ENCODE results near the gene ADGRL1. TPM values are rescaled to one million over a fixed set of nuclear protein-coding genes. Genes with fewer than 3 reads are reported as not detected.
A peak's percentile ranks its signal among the peaks of the same experiment; 100 is the strongest.

ADGRL1 gene
- total RNA-seq, 1 donor from 2014 or later = 32.9 TPM

GRCh38 chr19:14150770-14151661 is 55.0 kb downstream of the ADGRL1 start:
- Mint-ChIP-seq H3K27me3 (ENCODE audit: unreplicated experiment) (peaks cover 2% of the 10 kb centered on the region), H3K36me3 (ENCODE audit: low read depth, unreplicated experiment) (peaks cover 6% of the 10 kb centered on the region), H3K9me3 (ENCODE audit: unreplicated experiment) (no peaks in the 10 kb centered on the region), H3K27ac (ENCODE audit: unreplicated experiment) (no peak overlapping the region), H3K4me1 (ENCODE audit: unreplicated experiment) (peaks cover 15% of the 10 kb centered on the region), H3K4me3 (ENCODE audit: unreplicated experiment) (no peak overlapping the region)
- DNase-seq (ENCODE audit: low spot score) = no peak
- TF ChIP-seq CTCF (IDR thresholded peaks at IDR 0.05; ENCODE audit: unreplicated experiment) = no peak

- H3K36me3 Mint-ChIP-seq (ENCODE audit: low read depth, unreplicated experiment) = peaks cover 6% of the 10 kb centered on the region
- TF ChIP-seq CTCF (IDR thresholded peaks at IDR 0.05; ENCODE audit: unreplicated experiment) = no peak
- DNase-seq (ENCODE audit: low spot score) = no peak
- H3K4me1 Mint-ChIP-seq (ENCODE audit: unreplicated experiment) = peaks cover 15% of the 10 kb centered on the region
- H3K27me3 Mint-ChIP-seq (ENCODE audit: unreplicated experiment) = peaks cover 2% of the 10 kb centered on the region
- H3K4me3 Mint-ChIP-seq (ENCODE audit: unreplicated experiment) = no peak overlapping the region
- no peaks in the 10 kb centered on the region for H3K9me3 Mint-ChIP-seq (ENCODE audit: unreplicated experiment)
- H3K27ac Mint-ChIP-seq (ENCODE audit: unreplicated experiment) = no peak overlapping the region
Observed at GRCh38 chr19:14150041-14150769, 55.8 kb downstream of the ADGRL1 start.

DNA sequence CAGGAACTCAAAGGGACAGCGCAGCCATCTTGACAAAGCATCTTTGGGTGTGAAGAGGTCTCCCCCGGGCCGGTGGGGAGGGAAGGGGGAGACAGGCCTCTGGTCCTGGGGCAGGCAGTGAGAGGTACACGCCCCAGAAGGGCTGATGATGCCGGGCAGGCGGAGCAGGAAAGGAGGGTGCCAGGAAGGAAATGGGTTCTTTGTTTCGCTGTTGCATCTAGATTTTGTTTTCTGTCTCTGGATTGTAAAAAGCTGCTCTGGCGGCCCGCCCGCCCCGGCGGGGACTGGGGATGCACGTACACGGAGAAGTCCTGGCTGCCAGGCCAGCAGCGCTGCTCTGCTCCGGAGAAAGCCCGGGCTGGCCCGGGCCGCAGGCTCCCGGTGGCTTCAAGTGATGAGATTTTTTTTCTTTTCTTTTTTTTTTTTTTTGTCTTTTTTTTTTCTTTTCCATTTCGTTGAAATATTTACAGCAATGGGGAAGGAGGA is 56.4 kb downstream of the ADGRL1 start:
- no peak for TF ChIP-seq CTCF (IDR thresholded peaks at IDR 0.05; ENCODE audit: unreplicated experiment)
- Mint-ChIP-seq H3K4me1 (ENCODE audit: unreplicated experiment) (peaks cover 15% of the 10 kb centered on the region), H3K27ac (ENCODE audit: unreplicated experiment) (no peak overlapping the region), H3K9me3 (ENCODE audit: unreplicated experiment) (no peaks in the 10 kb centered on the region), H3K4me3 (ENCODE audit: unreplicated experiment) (no peak overlapping the region), H3K36me3 (ENCODE audit: low read depth, unreplicated experiment) (peaks cover 6% of the 10 kb centered on the region), H3K27me3 (ENCODE audit: unreplicated experiment) (peaks cover 2% of the 10 kb centered on the region)
- DNase-seq (ENCODE audit: low spot score) = no peak

DNA sequence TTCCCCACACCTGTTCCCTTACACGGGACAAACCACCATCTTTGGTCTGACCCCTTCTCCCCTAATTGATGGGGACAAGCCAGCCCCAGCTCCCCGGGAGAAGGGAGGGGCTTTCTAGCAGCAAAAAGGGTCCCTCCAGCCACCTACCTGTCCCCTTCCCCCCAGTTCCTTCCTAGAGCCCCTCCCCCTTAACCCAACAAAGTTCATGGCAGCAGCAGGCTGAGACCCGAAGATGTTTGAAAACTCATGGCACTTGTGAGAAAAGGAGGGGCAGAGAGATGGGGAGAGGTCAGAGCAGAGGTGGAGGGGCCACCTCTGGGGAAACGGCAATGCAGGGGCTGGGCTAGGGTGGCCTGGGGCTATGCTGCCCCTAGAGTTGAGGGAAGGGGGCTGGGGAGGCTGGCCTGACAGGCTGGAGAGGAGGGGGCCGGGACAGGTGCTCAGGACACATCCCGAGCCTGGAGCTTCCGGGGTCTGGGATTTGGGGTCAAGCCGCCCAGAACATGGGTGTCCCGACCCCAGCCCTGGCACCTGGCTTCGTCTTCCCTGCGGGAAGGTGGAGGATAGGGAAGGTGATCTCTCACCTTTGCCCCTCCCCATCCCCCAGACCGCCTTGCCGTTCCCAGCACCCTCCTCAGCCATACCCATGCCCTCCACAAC is 57.1 kb downstream of the ADGRL1 start:
- H3K9me3 Mint-ChIP-seq (ENCODE audit: unreplicated experiment) = no peaks in the 10 kb centered on the region
- H3K27me3 Mint-ChIP-seq (ENCODE audit: unreplicated experiment) = peaks cover 2% of the 10 kb centered on the region
- peak overlapping the region; percentile 57 for H3K27ac Mint-ChIP-seq (ENCODE audit: unreplicated experiment)
- H3K4me3 Mint-ChIP-seq (ENCODE audit: unreplicated experiment) = no peak overlapping the region
- H3K36me3 Mint-ChIP-seq (ENCODE audit: low read depth, unreplicated experiment) = peaks cover 6% of the 10 kb centered on the region
- no peak for DNase-seq (ENCODE audit: low spot score)
- H3K4me1 Mint-ChIP-seq (ENCODE audit: unreplicated experiment) = peaks cover 15% of the 10 kb centered on the region
- TF ChIP-seq CTCF (IDR thresholded peaks at IDR 0.05; ENCODE audit: unreplicated experiment) = no peak
